SJCRH30 (cell line): ENCODE measurements around the gene STXBP4. TPM values are rescaled to one million over a fixed set of nuclear protein-coding genes. Genes with fewer than 3 reads are reported as not detected.

Experiments used
- DNase-seq, 2 experiments: peaks; one replicate each; pipeline ENCODE4 v3.0.0-alpha.2; 2015 to 2020
- H3K27ac ChIP-seq: fragments of 250-450 bp; sonication (Bioruptor Pico); 2 replicates; pipeline ENCODE4 v1.5.1; 2020; ENCODE audit warnings: mild to moderate bottlenecking, moderate library complexity
- H3K27me3 ChIP-seq: fragments of 250-450 bp; sonication (Bioruptor Pico); 2 replicates; pipeline ENCODE4 v1.5.1; 2020; ENCODE audit warnings: mild to moderate bottlenecking, moderate library complexity
- H3K36me3 ChIP-seq: fragments of 250-450 bp; sonication (Bioruptor Pico); 2 replicates; pipeline ENCODE4 v1.5.1; 2020; ENCODE audit warnings: mild to moderate bottlenecking, moderate library complexity
- H3K4me1 ChIP-seq: fragments of 250-450 bp; sonication (Bioruptor Pico); 2 replicates; pipeline ENCODE4 v1.5.1; 2020; ENCODE audit warnings: mild to moderate bottlenecking, moderate library complexity
- H3K4me3 ChIP-seq: fragments of 250-450 bp; sonication (Bioruptor Pico); 2 replicates; pipeline ENCODE4 v1.5.1; 2020; ENCODE audit warnings: mild to moderate bottlenecking, moderate library complexity
- H3K9me3 ChIP-seq: fragments of 250-450 bp; sonication (Bioruptor Pico); replicated peaks from 2 replicates; pipeline ENCODE4 v1.5.1; 2020; ENCODE audit warnings: mild to moderate bottlenecking, moderate library complexity
- total RNA-seq: library from RNA; depleted of rRNA; stranded (reverse); fragments of >200 nt; shearing (Covaris generic); gene quantifications from 2 replicates; pipeline ENCODE4 v1.2.3, GENCODE V29; 2014; rRNA removed

The STXBP4 gene
- total RNA-seq, 1 experiment from 2014 or later = 16.9 TPM

- Histone ChIP-seq H3K27ac (no peak overlapping the region), H3K27me3 (no peaks in the 10 kb centered on the region), H3K4me1 (no peaks in the 10 kb centered on the region), H3K36me3 (no peaks in the 10 kb centered on the region), H3K4me3 (no peak overlapping the region), H3K9me3 (peaks cover 5% of the 10 kb centered on the region; the same call in 1 of the 2 replicates)
- no peak for DNase-seq
Observed at GRCh38 chr17:55208078-55208812, 239.7 kb downstream of the STXBP4 start.

GRCh38 chr17:55210292-55210691 lies 241.7 kb downstream of the STXBP4 start:
- no peaks in the 10 kb centered on the region for H3K36me3 ChIP-seq
- no peaks in the 10 kb centered on the region for H3K27me3 ChIP-seq
- no peaks in the 10 kb centered on the region for H3K9me3 ChIP-seq
- no peak overlapping the region for H3K27ac ChIP-seq
- no peaks in the 10 kb centered on the region for H3K4me1 ChIP-seq
- no peak overlapping the region for H3K4me3 ChIP-seq
- peak in 1 of 2 experiments; percentile 17 for DNase-seq

DNA sequence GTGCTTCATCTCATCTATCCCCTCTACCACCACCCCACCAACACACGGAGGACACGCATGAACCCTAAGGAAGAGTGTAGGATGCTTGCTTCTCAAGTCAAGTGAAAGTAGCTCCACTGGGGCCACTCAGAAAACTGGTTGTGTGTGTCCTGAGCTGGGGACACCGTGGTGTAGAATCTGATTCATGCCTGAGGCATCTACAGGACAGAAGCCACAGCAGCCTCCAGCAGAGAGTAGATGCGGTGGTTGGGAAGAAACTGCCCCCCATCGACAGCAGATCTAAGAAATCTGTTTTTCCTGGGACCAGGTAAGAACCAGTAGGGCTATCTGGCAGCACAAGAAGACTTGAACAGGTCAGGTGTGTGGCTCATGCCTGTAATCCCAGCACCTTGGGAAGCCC lies 244.3 kb downstream of the STXBP4 start:
- no peaks in the 10 kb centered on the region for H3K36me3 ChIP-seq
- H3K4me1 ChIP-seq = no peaks in the 10 kb centered on the region
- H3K27ac ChIP-seq = no peak overlapping the region
- no peaks in the 10 kb centered on the region for H3K9me3 ChIP-seq
- DNase-seq = no peak
- no peak overlapping the region for H3K4me3 ChIP-seq
- no peaks in the 10 kb centered on the region for H3K27me3 ChIP-seq

- no peak for DNase-seq
- Histone ChIP-seq H3K27ac (no peak overlapping the region), H3K9me3 (no peaks in the 10 kb centered on the region), H3K4me1 (no peaks in the 10 kb centered on the region), H3K36me3 (no peaks in the 10 kb centered on the region), H3K27me3 (no peaks in the 10 kb centered on the region), H3K4me3 (no peak overlapping the region)
Observed at GRCh38 chr17:55215711-55216110, 247.1 kb downstream of the STXBP4 start.

DNA sequence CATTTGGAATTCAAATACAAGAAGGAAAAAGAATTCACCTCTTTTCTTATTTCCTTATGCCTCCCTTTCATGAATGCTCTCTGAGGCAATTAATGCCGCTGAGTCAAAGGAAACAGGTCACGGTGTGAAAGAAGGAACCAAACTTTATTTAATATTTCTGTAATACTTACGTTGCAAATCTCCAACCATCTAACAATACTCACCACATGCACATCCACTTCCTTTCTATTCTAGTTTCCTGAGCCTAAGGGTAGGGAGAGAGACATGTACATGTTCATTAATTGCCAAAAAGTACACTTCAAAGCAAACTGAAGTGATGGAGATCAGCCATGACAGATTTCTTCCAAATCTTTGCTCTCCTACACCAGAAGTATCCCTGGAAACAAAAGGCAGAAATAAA lies 248.3 kb downstream of the STXBP4 start:
- Histone ChIP-seq H3K4me1 (peaks cover 2% of the 10 kb centered on the region; the same call in 1 of the 2 replicates), H3K9me3 (no peaks in the 10 kb centered on the region), H3K4me3 (no peak overlapping the region), H3K36me3 (no peaks in the 10 kb centered on the region), H3K27me3 (no peaks in the 10 kb centered on the region), H3K27ac (no peak overlapping the region)
- no peak for DNase-seq

GRCh38 chr17:55219459-55219858 lies 250.9 kb downstream of the STXBP4 start:
- Histone ChIP-seq H3K27ac (no peak overlapping the region), H3K4me1 (peaks cover 8% of the 10 kb centered on the region; the same call in 1 of the 2 replicates), H3K9me3 (no peaks in the 10 kb centered on the region), H3K27me3 (no peaks in the 10 kb centered on the region), H3K4me3 (no peak overlapping the region), H3K36me3 (no peaks in the 10 kb centered on the region)
- no peak for DNase-seq

DNA sequence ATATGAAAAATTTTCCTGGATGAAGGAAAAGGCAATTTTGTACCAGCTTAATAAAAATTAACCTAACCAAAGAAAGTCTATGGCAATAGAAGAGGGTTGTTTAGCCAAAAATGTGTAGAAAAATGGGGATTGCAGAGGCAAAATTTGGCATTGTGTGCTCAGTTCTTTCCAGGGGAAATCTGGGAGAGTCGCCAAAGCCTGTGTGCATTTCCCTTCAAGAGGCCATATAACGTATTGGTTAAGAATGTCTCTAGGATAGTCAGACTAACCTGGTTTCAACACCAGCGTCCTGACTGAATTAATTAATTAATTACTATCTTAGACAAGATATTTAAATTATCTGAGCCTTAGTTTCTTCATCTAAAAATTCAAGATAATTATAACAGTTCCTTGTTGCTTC lies 251.4 kb downstream of the STXBP4 start:
- Histone ChIP-seq H3K27me3 (no peaks in the 10 kb centered on the region), H3K36me3 (no peaks in the 10 kb centered on the region), H3K4me3 (no peak overlapping the region), H3K4me1 (peaks cover 8% of the 10 kb centered on the region; the same call in 1 of the 2 replicates), H3K27ac (no peak overlapping the region), H3K9me3 (no peaks in the 10 kb centered on the region)
- no peak for DNase-seq

Other genes starting within 250 kb of the STXBP4 start
- 11.1 and 13.1 TPM in 2 replicates for gene TOM1L1, start 67.9 kb upstream of the STXBP4 start, total RNA-seq
- gene COX11, start 111 bp upstream of the STXBP4 start, total RNA-seq = 80.9 and 82.9 TPM in 2 replicates